ENCODE results near the gene SPATA6L. TPM values are rescaled to one million over a fixed set of nuclear protein-coding genes. Genes with fewer than 3 reads are reported as not detected.

SPATA6L gene
- total RNA-seq, 2 experiments from 2014 or later: 0.34 to 0.40 TPM

GRCh38 chr9:4596165-4596922 lies 69.9 kb downstream of the SPATA6L start:
- ChIA-PET CTCF (no interaction called here), POLR2A (no interaction called here)

- CTCF ChIA-PET: no interaction called here
- POLR2A ChIA-PET: no interaction called here
These were observed 71.3 kb downstream of the SPATA6L start for GRCh38 chr9:4594994-4595393.

- ChIA-PET POLR2A (no interaction called here), CTCF (no interaction called here)
These were observed 71.7 kb downstream of the SPATA6L start for GRCh38 chr9:4594545-4594944.

GRCh38 chr9:4592886-4593285 lies 73.4 kb downstream of the SPATA6L start:
- ChIA-PET CTCF (no interaction called here), POLR2A (no interaction called here)

GRCh38 chr9:4592295-4592694 lies 74.0 kb downstream of the SPATA6L start:
- ChIA-PET CTCF (no interaction called here), POLR2A (no interaction called here)

GRCh38 chr9:4591123-4591500 lies 75.2 kb downstream of the SPATA6L start:
- POLR2A ChIA-PET: no interaction called here
- CTCF ChIA-PET: no interaction called here

GRCh38 chr9:4590430-4591122 lies 75.7 kb downstream of the SPATA6L start:
- ChIA-PET CTCF (no interaction called here), POLR2A (no interaction called here)

GRCh38 chr9:4588721-4589120 lies 77.6 kb downstream of the SPATA6L start:
- POLR2A ChIA-PET: no interaction called here
- CTCF ChIA-PET: interaction anchor here (0.6 kb wide), 1 partner anchor 13 kb away, joined by 3 read pairs; no protein-coding TSS in a partner anchor

GRCh38 chr9:4585135-4585534 lies 81.1 kb downstream of the SPATA6L start:
- ChIA-PET CTCF (no interaction called here), POLR2A (no interaction called here)

- ChIA-PET CTCF (no interaction called here), POLR2A (no interaction called here)
These were observed 81.6 kb downstream of the SPATA6L start for GRCh38 chr9:4584636-4585035.

- ChIA-PET POLR2A (no interaction called here), CTCF (no interaction called here)
These were observed 83.3 kb downstream of the SPATA6L start for GRCh38 chr9:4583001-4583400.

- ChIA-PET CTCF (no interaction called here), POLR2A (no interaction called here)
These were observed 84.3 kb downstream of the SPATA6L start for GRCh38 chr9:4581861-4582565.

- CTCF ChIA-PET: interaction anchor here (0.6 kb wide), 1 partner anchor 41 kb away, joined by 4 read pairs; no protein-coding TSS in a partner anchor
- POLR2A ChIA-PET: no interaction called here
These were observed 85.1 kb downstream of the SPATA6L start for GRCh38 chr9:4581035-4581760.

- POLR2A ChIA-PET: no interaction called here
These were observed 87.3 kb downstream of the SPATA6L start for GRCh38 chr9:4579001-4579400.

GRCh38 chr9:4576448-4576847 lies 89.8 kb downstream of the SPATA6L start:
- ChIA-PET POLR2A (no interaction called here), CTCF (no interaction called here)

More at GRCh38 chr9:4579001-4579400, 87.3 kb downstream of the SPATA6L start:
- CTCF ChIA-PET: no interaction called here

GRCh38 chr9:4575997-4576396 lies 90.3 kb downstream of the SPATA6L start:
- ChIA-PET CTCF (no interaction called here), POLR2A (no interaction called here)

- ChIA-PET CTCF (no interaction called here), POLR2A (no interaction called here)
These were observed 91.5 kb downstream of the SPATA6L start for GRCh38 chr9:4574657-4575243.

- CTCF ChIA-PET: no interaction called here
- POLR2A ChIA-PET: no interaction called here
These were observed 92.5 kb downstream of the SPATA6L start for GRCh38 chr9:4573634-4574389.

- CTCF ChIA-PET: no interaction called here
These were observed 93.1 kb downstream of the SPATA6L start for GRCh38 chr9:4573176-4573575.

More at GRCh38 chr9:4573176-4573575, 93.1 kb downstream of the SPATA6L start:
- POLR2A ChIA-PET: no interaction called here
